Activated effector memory CD4-positive, alpha-beta T cell treated with Interleukin-2 at 50 U/mL for 16 hours (primary cell): ENCODE measurements around the gene PTGDR.
A peak's percentile ranks its signal among the peaks of the same experiment; 100 is the strongest.

Source experiments
- DNase-seq: peaks from one replicate; pipeline ENCODE4 v3.0.0-alpha.2; 2020

PTGDR gene

GRCh38 chr14:52266179-52266578 lies 1.3 kb upstream of the PTGDR start:
- DNase-seq: no peak

- DNase-seq: no peak
Measured at GRCh38 chr14:52266782-52267181, 716 bp upstream of the PTGDR start.

- peak; percentile 16 for DNase-seq
Measured at GRCh38 chr14:52268279-52269061, 972 bp downstream of the PTGDR start.

- no peak for DNase-seq
Measured at GRCh38 chr14:52269100-52269499, 1.6 kb downstream of the PTGDR start.

GRCh38 chr14:52269982-52270381 lies 2.5 kb downstream of the PTGDR start:
- no peak for DNase-seq

GRCh38 chr14:52271538-52271937 lies 4.0 kb downstream of the PTGDR start:
- DNase-seq: no peak

GRCh38 chr14:52272375-52272774 lies 4.9 kb downstream of the PTGDR start:
- DNase-seq: no peak

GRCh38 chr14:52275372-52275771 lies 7.9 kb downstream of the PTGDR start:
- no peak for DNase-seq

GRCh38 chr14:52277552-52277951 lies 10.1 kb downstream of the PTGDR start:
- DNase-seq: no peak

GRCh38 chr14:52279408-52279807 lies 11.9 kb downstream of the PTGDR start:
- DNase-seq: no peak

GRCh38 chr14:52283099-52283498 lies 15.6 kb downstream of the PTGDR start:
- no peak for DNase-seq

GRCh38 chr14:52286661-52287649 lies 19.5 kb downstream of the PTGDR start:
- DNase-seq: no peak

- DNase-seq: no peak
Measured at GRCh38 chr14:52296378-52296777, 28.9 kb downstream of the PTGDR start.

- DNase-seq: no peak
Measured at GRCh38 chr14:52298795-52299194, 31.3 kb downstream of the PTGDR start.

- DNase-seq: no peak
Measured at GRCh38 chr14:52299692-52300278, 32.3 kb downstream of the PTGDR start.

- no peak for DNase-seq
Measured at GRCh38 chr14:52303236-52303635, 35.7 kb downstream of the PTGDR start.

- DNase-seq: no peak
Measured at GRCh38 chr14:52304248-52304904, 36.9 kb downstream of the PTGDR start.

- no peak for DNase-seq
Measured at GRCh38 chr14:52305014-52305413, 37.5 kb downstream of the PTGDR start.

- no peak for DNase-seq
Measured at GRCh38 chr14:52307376-52307775, 39.9 kb downstream of the PTGDR start.

- DNase-seq: no peak
Measured at GRCh38 chr14:52307905-52308304, 40.4 kb downstream of the PTGDR start.

- no peak for DNase-seq
Measured at GRCh38 chr14:52310541-52310940, 43.0 kb downstream of the PTGDR start.

- no peak for DNase-seq
Measured at GRCh38 chr14:52312931-52313355, 45.4 kb downstream of the PTGDR start.

GRCh38 chr14:52313462-52313861 lies 46.0 kb downstream of the PTGDR start:
- no peak for DNase-seq
